Lung (tissue), 12 donors: ENCODE data around the gene CCDC27. TPM values are rescaled to one million over a fixed set of nuclear protein-coding genes. Genes with fewer than 3 reads are reported as not detected.

ENCODE experiments used
- ATAC-seq: fragments of 200-7000 bp; cut with Tn5 transposase; one replicate; pipeline ENCODE4 v1.9.1; 2020; ENCODE audit warnings: moderate number of reproducible peaks; ENCODE audit not compliant: insufficient read depth, low FRiP score
- DNase-seq, 3 donors: peaks; one replicate each; pipeline ENCODE4 v3.0.0-alpha.2; 2013 to 2017
- H3K27ac ChIP-seq, 2 donors: one replicate each; pipeline ENCODE4 v1.5.1; 2013; ENCODE audit warnings: mild to moderate bottlenecking in 2 of 2, moderate library complexity in 2 of 2, control low read depth in 1 of 2, inconsistent platforms in 1 of 2, low read depth in 1 of 2, low read length in 1 of 2
- H3K27me3 ChIP-seq, 3 donors: one replicate each; pipeline ENCODE4 v1.5.1; 2013; ENCODE audit warnings: low read length in 2 of 3; ENCODE audit not compliant: control insufficient read depth in 3 of 3, insufficient read depth in 3 of 3
- H3K36me3 ChIP-seq, 4 donors: one replicate each; pipeline ENCODE4 v1.5.1; 2013; ENCODE audit warnings: low read length in 4 of 4, mild to moderate bottlenecking in 1 of 4, moderate library complexity in 1 of 4; ENCODE audit not compliant: control insufficient read depth in 4 of 4, insufficient read depth in 4 of 4
- H3K4me1 ChIP-seq, 5 donors: one replicate each; pipeline ENCODE4 v1.5.1; 2013; ENCODE audit warnings: low read length in 5 of 5, mild to moderate bottlenecking in 2 of 5, moderate library complexity in 1 of 5; ENCODE audit not compliant: control insufficient read depth in 5 of 5, insufficient read depth in 5 of 5
- H3K4me3 ChIP-seq: one replicate; pipeline ENCODE4 v1.5.1; 2013; ENCODE audit warnings: mild to moderate bottlenecking, control low read depth, moderate library complexity
- H3K9ac ChIP-seq, 2 donors: one replicate each; pipeline ENCODE4 v1.5.1; 2013; ENCODE audit warnings: low read length in 2 of 2, control low read depth in 1 of 2; ENCODE audit not compliant: insufficient read depth in 1 of 2
- H3K9me3 ChIP-seq, 4 donors: one replicate each; pipeline ENCODE4 v1.5.1; 2013; ENCODE audit warnings: low read length in 3 of 4, mild to moderate bottlenecking in 1 of 4, moderate library complexity in 1 of 4; ENCODE audit not compliant: control insufficient read depth in 4 of 4, insufficient read depth in 3 of 4
- WGBS, 2 donors: extraction: QIAGEN DNeasy Blood & Tissue Kit; methylation state at CpG; one replicate each; pipeline ENCODE4 v1.1.7; 2013; 5-methylcytosine and 5-hydroxymethylcytosine counted together
- polyA plus RNA-seq, 2 donors: library from polyadenylated mRNA; stranded (reverse); fragments of 200-250 nt; gene quantifications; one replicate each; pipeline ENCODE4 v1.2.1, GENCODE V29; 2013
- total RNA-seq, 2 donors: library from RNA; depleted of rRNA in 1 of 2; stranded (reverse); fragments of >200 nt in 1 of 2; gene quantifications; one replicate each; pipeline ENCODE4 v1.2.1, GENCODE V29; 2014 to 2021
- TF ChIP-seq, protein P1 (sequence below): IDR thresholded peaks from 2 replicates; pipeline ENCODE4 v1.5.1; 2012; ENCODE audit warnings: mild to moderate bottlenecking; ENCODE audit errors: control extremely low read depth, extremely low read depth
- donor health status: control.
- donor health status: control.
- donor health status: Bipolar disorder and iron deficiency.
- donor health status: healthy.
- donor health status: DM: yes; HTN: yes; CAD: no.

CCDC27 gene
- total and polyA plus RNA-seq, 4 donors = not detected

DNA sequence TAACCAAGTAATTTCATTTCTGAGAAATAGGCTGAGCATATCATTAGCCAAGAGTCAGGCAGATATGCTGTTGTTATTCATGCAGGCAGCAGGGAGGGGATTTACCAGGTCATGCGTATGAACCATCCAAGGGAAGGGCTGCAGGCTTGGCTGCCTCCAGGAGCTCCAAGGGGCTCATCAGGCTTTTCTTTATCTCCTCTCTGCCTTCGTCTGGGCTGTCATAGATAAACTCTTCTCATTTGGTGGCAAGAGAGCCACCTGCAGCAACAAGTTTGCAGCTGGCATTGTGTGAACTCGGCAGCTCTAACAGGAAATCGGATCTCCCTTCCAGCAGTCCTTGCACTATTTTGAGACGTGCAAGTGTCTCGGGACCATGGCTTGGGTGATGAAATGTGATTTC, 7.5 kb downstream of the CCDC27 start:
- Histone ChIP-seq H3K9me3 (no peaks in the 10 kb centered on the region), H3K9ac (no peak overlapping the region), H3K27ac (no peak overlapping the region), H3K27me3 (no peaks in the 10 kb centered on the region), H3K4me1 (no peaks in the 10 kb centered on the region), H3K4me3 (no peak overlapping the region), H3K36me3 (no peaks in the 10 kb centered on the region)
- 67 to 70% methylated on average over 6 of the region's 6 CpGs for WGBS, 2 donors
- TF ChIP-seq, protein P1, sequence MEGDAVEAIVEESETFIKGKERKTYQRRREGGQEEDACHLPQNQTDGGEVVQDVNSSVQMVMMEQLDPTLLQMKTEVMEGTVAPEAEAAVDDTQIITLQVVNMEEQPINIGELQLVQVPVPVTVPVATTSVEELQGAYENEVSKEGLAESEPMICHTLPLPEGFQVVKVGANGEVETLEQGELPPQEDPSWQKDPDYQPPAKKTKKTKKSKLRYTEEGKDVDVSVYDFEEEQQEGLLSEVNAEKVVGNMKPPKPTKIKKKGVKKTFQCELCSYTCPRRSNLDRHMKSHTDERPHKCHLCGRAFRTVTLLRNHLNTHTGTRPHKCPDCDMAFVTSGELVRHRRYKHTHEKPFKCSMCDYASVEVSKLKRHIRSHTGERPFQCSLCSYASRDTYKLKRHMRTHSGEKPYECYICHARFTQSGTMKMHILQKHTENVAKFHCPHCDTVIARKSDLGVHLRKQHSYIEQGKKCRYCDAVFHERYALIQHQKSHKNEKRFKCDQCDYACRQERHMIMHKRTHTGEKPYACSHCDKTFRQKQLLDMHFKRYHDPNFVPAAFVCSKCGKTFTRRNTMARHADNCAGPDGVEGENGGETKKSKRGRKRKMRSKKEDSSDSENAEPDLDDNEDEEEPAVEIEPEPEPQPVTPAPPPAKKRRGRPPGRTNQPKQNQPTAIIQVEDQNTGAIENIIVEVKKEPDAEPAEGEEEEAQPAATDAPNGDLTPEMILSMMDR = no peak
- ATAC-seq = no peak
- DNase-seq = no peak

DNA sequence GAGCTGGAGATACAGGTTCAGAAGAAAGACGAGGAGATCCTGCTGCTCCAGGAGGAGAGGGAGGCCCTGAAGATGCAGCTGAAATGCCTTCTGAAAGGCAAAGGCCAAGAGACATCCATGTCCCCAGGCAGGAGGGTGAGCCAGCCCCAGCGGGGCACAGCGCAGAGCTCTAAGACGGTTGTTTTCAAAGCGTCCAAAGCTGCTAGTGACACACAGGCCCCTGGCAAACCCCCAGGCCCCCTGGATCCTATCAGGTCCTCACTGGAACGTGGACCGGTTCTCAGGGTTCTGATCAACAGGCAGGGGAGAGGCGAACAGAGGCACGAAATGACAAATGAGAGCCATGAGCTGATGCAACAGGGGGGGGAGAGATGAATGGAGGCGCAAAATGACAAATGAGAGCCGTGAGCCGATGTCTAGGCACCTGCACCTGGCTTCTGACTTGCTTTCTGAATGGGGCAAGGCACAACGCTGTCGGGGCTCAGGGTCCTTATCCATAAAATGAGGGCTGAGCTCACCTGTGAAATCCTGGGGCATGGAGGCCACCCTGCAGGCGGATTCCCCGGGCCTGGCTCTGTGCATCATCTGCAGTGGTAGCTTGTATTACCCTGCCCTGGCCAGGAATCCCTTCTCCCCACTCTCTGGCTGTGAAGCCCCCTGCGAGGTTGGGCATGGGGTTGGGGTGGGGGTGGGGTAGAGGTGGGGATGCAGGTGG, 9.2 kb downstream of the CCDC27 start:
- TF ChIP-seq, protein P1 = no peak
- DNase-seq (no peak), ATAC-seq (no peak)
- Histone ChIP-seq H3K36me3 (no peaks in the 10 kb centered on the region), H3K4me1 (no peaks in the 10 kb centered on the region), H3K9ac (no peak overlapping the region), H3K9me3 (no peaks in the 10 kb centered on the region), H3K4me3 (no peak overlapping the region), H3K27ac (no peak overlapping the region), H3K27me3 (no peaks in the 10 kb centered on the region)
- WGBS, 2 donors = 84 to 91% methylated on average over 17 of the region's 17 CpGs

DNA sequence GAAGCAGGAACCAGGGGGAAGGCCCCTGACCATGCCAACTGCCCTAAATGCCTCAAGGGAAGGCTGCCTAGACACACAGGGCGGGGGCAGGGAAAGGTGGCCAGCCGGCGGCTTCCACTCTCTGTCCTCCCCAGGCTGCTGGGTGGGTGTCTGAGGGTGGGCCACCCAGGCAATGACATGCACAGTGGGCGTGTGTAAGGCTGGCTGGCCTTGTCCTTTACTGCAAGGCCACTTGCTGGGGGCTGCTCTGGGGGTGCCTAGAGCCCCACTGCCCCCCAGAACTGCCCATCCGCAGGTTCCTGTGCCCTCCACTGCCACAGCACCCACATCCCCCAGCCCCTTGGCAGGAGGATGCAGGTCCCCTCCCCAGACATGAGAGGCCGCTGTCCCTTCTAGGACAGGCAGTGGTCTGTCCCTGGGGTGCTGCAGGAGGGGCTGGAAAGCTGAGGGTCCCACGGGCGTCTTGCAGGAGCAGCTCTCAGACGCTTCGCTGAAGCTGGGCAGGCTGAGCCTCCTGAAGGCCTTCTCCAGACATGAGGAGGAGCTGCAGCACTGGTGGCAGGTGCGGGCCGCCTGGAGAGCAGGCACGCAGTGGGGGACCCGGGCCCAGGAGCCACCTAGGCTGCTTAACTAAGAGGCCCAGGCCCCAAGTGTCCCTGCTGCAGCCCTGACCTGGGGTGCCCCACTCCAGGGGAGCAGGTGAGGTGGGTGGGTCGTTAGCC, 10.1 kb downstream of the CCDC27 start:
- Histone ChIP-seq H3K4me1 (no peaks in the 10 kb centered on the region), H3K27ac (no peak overlapping the region), H3K9me3 (no peaks in the 10 kb centered on the region), H3K4me3 (no peak overlapping the region), H3K9ac (no peak overlapping the region), H3K36me3 (no peaks in the 10 kb centered on the region), H3K27me3 (no peaks in the 10 kb centered on the region)
- ATAC-seq (no peak), DNase-seq (no peak)
- 79 to 90% methylated on average over 14 to 15 of the region's 15 CpGs for WGBS, 2 donors
- TF ChIP-seq, protein P1 = no peak
